ENCODE measurements around the gene GBF1. TPM values are rescaled to one million over a fixed set of nuclear protein-coding genes. Genes with fewer than 3 reads are reported as not detected.

GBF1 gene
- polyA plus RNA-seq, 3 donors: 4.2 to 17.4 (median 11.9) TPM

GRCh38 chr10:102202386-102202785 lies 42.9 kb upstream of the GBF1 start:
- peak overlapping the region; percentile 7 for H2AFZ ChIP-seq (ENCODE audit: insufficient read depth, low read depth, low read length, poor library complexity, severe bottlenecking)
- no peak overlapping the region for H3K4me3 ChIP-seq (replicated peaks in 1 of 3; ENCODE audit: low read depth in 2 of 3, low read length in 3 of 3)
- H3K27me3 ChIP-seq (ENCODE audit: control insufficient read depth in 2 of 2, insufficient read depth in 2 of 2, low read length in 2 of 2): no peaks in the 10 kb centered on the region
- H3K4me2 ChIP-seq (replicated peaks; ENCODE audit: extremely low read depth, low read length, poor library complexity, severe bottlenecking): no peak overlapping the region
- no peak overlapping the region for H3K9ac ChIP-seq (ENCODE audit: insufficient read depth, low read length, poor library complexity, severe bottlenecking)
- TF ChIP-seq CTCF (IDR thresholded peaks at IDR 0.05): no peak
- peaks cover 0 to 13% (median 6%) of the 10 kb centered on the region in 7 donors for H3K9me3 Mint-ChIP-seq
- no peak overlapping the region for H3K27ac ChIP-seq (ENCODE audit: low read depth in 1 of 2, low read length in 2 of 2)
- peaks cover 0 to 3% (median under 1%) of the 10 kb centered on the region in 3 donors for H3K27me3 Mint-ChIP-seq (ENCODE audit: low read depth in 3 of 3)
- no peaks in the 10 kb centered on the region for H3K36me3 ChIP-seq (replicated peaks in 1 of 2; ENCODE audit: control insufficient read depth in 1 of 2, insufficient read depth in 2 of 2, low read length in 2 of 2)
- H3K9me3 ChIP-seq (replicated peaks in 1 of 2; ENCODE audit: control insufficient read depth in 1 of 2, insufficient read depth in 1 of 2, low read length in 2 of 2): peaks cover 0 to 7% of the 10 kb centered on the region in 2 donors
- no peaks in the 10 kb centered on the region for H3K79me2 ChIP-seq (ENCODE audit: insufficient read depth, low read length)
- no peaks in the 10 kb centered on the region for H3K4me1 ChIP-seq (ENCODE audit: control insufficient read depth in 1 of 2, insufficient read depth in 2 of 2, low read length in 2 of 2)
- H3K36me3 Mint-ChIP-seq: no peaks in the 10 kb centered on the region
- DNase-seq: no peak
- no peaks in the 10 kb centered on the region for H4K20me1 ChIP-seq (ENCODE audit: insufficient read depth, low read length)
- intact Hi-C loops (cut with micrococcal nuclease): no loop called here
- peak overlapping the region in 1 of 2 donors; percentile 37 for H3K4me3 Mint-ChIP-seq
- peaks cover 13% of the 10 kb centered on the region for H3K4me1 Mint-ChIP-seq
- WGBS (ENCODE audit: insufficient coverage): no CpG with 5 or more reads among the region's 1 CpG
- H3K27ac Mint-ChIP-seq: peak overlapping the region in 1 of 7 donors; percentile 26

GRCh38 chr10:102208311-102209035 lies 36.9 kb upstream of the GBF1 start:
- Histone ChIP-seq H3K36me3 (replicated peaks in 1 of 2; ENCODE audit: control insufficient read depth in 1 of 2, insufficient read depth in 2 of 2, low read length in 2 of 2) (no peaks in the 10 kb centered on the region), H3K4me2 (replicated peaks; ENCODE audit: extremely low read depth, low read length, poor library complexity, severe bottlenecking) (no peak overlapping the region), H4K20me1 (ENCODE audit: insufficient read depth, low read length) (no peaks in the 10 kb centered on the region), H3K4me3 (replicated peaks in 1 of 3; ENCODE audit: low read depth in 2 of 3, low read length in 3 of 3) (no peak overlapping the region), H3K4me1 (ENCODE audit: control insufficient read depth in 1 of 2, insufficient read depth in 2 of 2, low read length in 2 of 2) (peaks cover 2 to 3% of the 10 kb centered on the region in 2 donors), H3K79me2 (ENCODE audit: insufficient read depth, low read length) (no peaks in the 10 kb centered on the region), H2AFZ (ENCODE audit: insufficient read depth, low read depth, low read length, poor library complexity, severe bottlenecking) (no peak overlapping the region), H3K27ac (ENCODE audit: low read depth in 1 of 2, low read length in 2 of 2) (no peak overlapping the region), H3K9me3 (replicated peaks in 1 of 2; ENCODE audit: control insufficient read depth in 1 of 2, insufficient read depth in 1 of 2, low read length in 2 of 2) (peaks cover 0 to 7% of the 10 kb centered on the region in 2 donors), H3K9ac (ENCODE audit: insufficient read depth, low read length, poor library complexity, severe bottlenecking) (no peak overlapping the region), H3K27me3 (ENCODE audit: control insufficient read depth in 2 of 2, insufficient read depth in 2 of 2, low read length in 2 of 2) (no peaks in the 10 kb centered on the region)
- 76% methylated on average over 2 of the region's 5 CpGs for WGBS (ENCODE audit: insufficient coverage)
- H3K27ac Mint-ChIP-seq: no peak overlapping the region
- no peak overlapping the region for H3K4me3 Mint-ChIP-seq
- DNase-seq: no peak
- H3K27me3 Mint-ChIP-seq (ENCODE audit: low read depth in 3 of 3): peaks cover 0 to 2% (median 0%) of the 10 kb centered on the region in 3 donors
- no peak for TF ChIP-seq CTCF (IDR thresholded peaks at IDR 0.05)
- H3K36me3 Mint-ChIP-seq: no peaks in the 10 kb centered on the region
- peaks cover 0 to 13% (median 6%) of the 10 kb centered on the region in 7 donors for H3K9me3 Mint-ChIP-seq
- intact Hi-C loops (cut with micrococcal nuclease): no loop called here
- H3K4me1 Mint-ChIP-seq: peaks cover 5% of the 10 kb centered on the region

Data from CD14-positive monocyte (primary cell).